GM12878 (cell line): ENCODE results near the gene EIF4ENIF1. TPM values are rescaled to one million over a fixed set of nuclear protein-coding genes. Genes with fewer than 3 reads are reported as not detected.

Experiments used
- ATAC-seq: fragments of 200-7000 bp; cut with Tn5 transposase; 3 replicates; pipeline ENCODE4 v1.9.1; 2020; ENCODE audit warnings: mild to moderate bottlenecking, moderate library complexity
- Bru-seq: library from RNA; stranded (reverse); fragments of 400-500 nt; gene quantifications from one replicate; lab custom pipeline; 2021; lab: Mats Ljungman, UMichigan
- BruChase-seq, 2 experiments: library from RNA; stranded (reverse); fragments of 400-500 nt; gene quantifications; one replicate each; lab custom pipeline; 2021; lab: Mats Ljungman, UMichigan
- BruUV-seq: library from RNA; stranded (reverse); fragments of 400-500 nt; replicated peaks from 2 replicates; lab custom pipeline; 2021; lab: Mats Ljungman, UMichigan
- CTCF ChIA-PET: fragments of 300-600 bp; sonication (Branson Sonifier 250); formaldehyde crosslinking; extraction: SDS; loops from one replicate; lab custom pipeline; 2021; ENCODE audit warnings: inconsistent platforms; lab: Yijun Ruan, JAX
- POLR2A ChIA-PET: fragments of 350-600 bp; formaldehyde crosslinking; extraction: SDS; loops from one replicate; lab custom pipeline; 2021; ENCODE audit warnings: inconsistent platforms; lab: Charles Lee
- RAD21 ChIA-PET: fragments of 300-600 bp; sonication (Branson Sonifier 250); formaldehyde crosslinking; loops from one replicate; lab custom pipeline; 2023; ENCODE audit warnings: antibody characterized with exemption; ENCODE audit not compliant: unreplicated experiment; lab: Charles Lee
- SMC1A ChIA-PET: fragments of 300-600 bp; sonication (Branson Sonifier 250); formaldehyde crosslinking; loops from one replicate; lab custom pipeline; 2023; ENCODE audit not compliant: unreplicated experiment, uncharacterized antibody; lab: Charles Lee
- DNase-seq: peaks from one replicate; pipeline ENCODE4 v3.0.0-alpha.2; 2011; ENCODE audit warnings: low read depth, low spot score
- FAIRE-seq: peaks from 3 replicates; lab custom pipeline; 2011; peaks lifted over from hg19 to GRCh38; lab: Jason Lieb, UNC
- H2AFZ ChIP-seq: 2 replicates; pipeline ENCODE4 v1.6.0; 2011; ENCODE audit warnings: low read depth, low read length, control low read depth; ENCODE audit not compliant: control insufficient read depth
- H3K27ac ChIP-seq: 2 replicates; pipeline ENCODE4 v1.5.1; 2011; ENCODE audit warnings: control low read depth; ENCODE audit not compliant: control insufficient read depth, insufficient read depth
- H3K27me3 ChIP-seq, 2 experiments: replicated peaks in 1 of 2; 2 replicates each; pipeline versions ENCODE4 v1.6.0 to v1.6.1; 2011; ENCODE audit warnings: low read length in 1 of 2; ENCODE audit not compliant: control insufficient read depth in 2 of 2, insufficient read depth in 2 of 2
- H3K36me3 ChIP-seq, 2 experiments: 2 replicates each; pipeline ENCODE4 v1.5.1; 2011; ENCODE audit warnings: low read length in 1 of 2; ENCODE audit not compliant: control insufficient read depth in 2 of 2, insufficient read depth in 2 of 2
- H3K4me1 ChIP-seq: 2 replicates; pipeline ENCODE4 v1.6.1; 2011; ENCODE audit warnings: mild to moderate bottlenecking, low read length, moderate library complexity, mixed read lengths; ENCODE audit not compliant: control insufficient read depth, insufficient read depth
- H3K4me2 ChIP-seq: 2 replicates; pipeline ENCODE4 v1.6.0; 2011; ENCODE audit warnings: control low read depth; ENCODE audit not compliant: control insufficient read depth, insufficient read depth
- H3K4me3 ChIP-seq: fragments of 200-600 bp; sonication (generic); 2 replicates; pipeline ENCODE4 v1.5.1; 2016
- H3K79me2 ChIP-seq: 2 replicates; pipeline ENCODE4 v1.6.0; 2011; ENCODE audit warnings: low read length; ENCODE audit not compliant: control insufficient read depth, insufficient read depth
- H3K9ac ChIP-seq: 2 replicates; pipeline ENCODE4 v1.8.0; 2011; ENCODE audit warnings: low read length, control low read depth, mixed read lengths; ENCODE audit not compliant: control insufficient read depth, insufficient read depth
- H3K9me3 ChIP-seq: replicated peaks from 3 replicates; pipeline ENCODE4 v1.5.1; 2011; ENCODE audit warnings: mild to moderate bottlenecking, low read length; ENCODE audit not compliant: control insufficient read depth, insufficient read depth
- H4K20me1 ChIP-seq: 2 replicates; pipeline ENCODE4 v1.6.0; 2011; ENCODE audit not compliant: control insufficient read depth, insufficient read depth
- ATF3 ChIP-seq: IDR thresholded peaks from 2 replicates; pipeline ENCODE4 v1.6.1; 2011; ENCODE audit warnings: low read depth, mild to moderate bottlenecking, low read length, moderate library complexity, borderline replicate concordance; ENCODE audit errors: extremely low read depth
- FOXK2 ChIP-seq: fragments of 450-650 bp; IDR thresholded peaks from 2 replicates; pipeline ENCODE4 v1.6.1; 2017; ENCODE audit warnings: mild to moderate bottlenecking, moderate library complexity
- HSF1 ChIP-seq: fragments of 150-350 bp; IDR thresholded peaks from 2 replicates; pipeline ENCODE4 v1.6.1; 2014; ENCODE audit warnings: mild to moderate bottlenecking, low read depth, low read length
- NKRF ChIP-seq: fragments of 450-650 bp; conservative IDR thresholded peaks from 2 replicates; pipeline ENCODE4 v1.6.1; 2017; ENCODE audit warnings: mild to moderate bottlenecking, moderate library complexity
- PKNOX1 ChIP-seq: fragments of 450-650 bp; IDR thresholded peaks from 2 replicates; pipeline ENCODE4 v1.6.1; 2016; ENCODE audit warnings: mild to moderate bottlenecking
- RBBP5 ChIP-seq: fragments of 200-600 bp; sonication (generic); conservative IDR thresholded peaks from 2 replicates; pipeline ENCODE4 v1.6.1; 2016
- SUZ12 ChIP-seq: fragments of 200-600 bp; sonication (generic); IDR thresholded peaks from one replicate; pipeline ENCODE4 v1.6.1; 2018; ENCODE audit warnings: antibody characterized with exemption, mild to moderate bottlenecking; ENCODE audit not compliant: unreplicated experiment
- TCF12 ChIP-seq: IDR thresholded peaks from 2 replicates; pipeline ENCODE4 v1.6.1; 2011; ENCODE audit warnings: low read depth, mild to moderate bottlenecking, low read length
- USF2 ChIP-seq: IDR thresholded peaks from 2 replicates; pipeline ENCODE4 v1.6.1; 2011; ENCODE audit warnings: low read depth, low read length, improper control_type of control experiment, borderline replicate concordance
- ZNF24 ChIP-seq: fragments of 450-650 bp; IDR thresholded peaks from 2 replicates; pipeline ENCODE4 v1.6.1; 2017; ENCODE audit warnings: antibody characterized with exemption, mild to moderate bottlenecking
- ZSCAN29 ChIP-seq: fragments of 450-650 bp; IDR thresholded peaks from 2 replicates; pipeline ENCODE4 v1.6.1; 2017; ENCODE audit warnings: mild to moderate bottlenecking, moderate library complexity
- WGBS: methylation state at CpG from one replicate; pipeline ENCODE4 v1.1.6; 2016; ENCODE audit warnings: low lambda C conversion rate; ENCODE audit not compliant: insufficient replicate concordance, insufficient coverage; ENCODE audit errors: missing lambda C conversion rate; 5-methylcytosine and 5-hydroxymethylcytosine counted together
- in situ Hi-C: fragments of 300-500 bp; cut with MboI; formaldehyde crosslinking; loops from 9 replicates; pipeline ENCODE4 v1.14.3; 2018; ENCODE audit warnings: mixed read lengths
- intact Hi-C: fragments of 100-400 bp; cut with micrococcal nuclease; formaldehyde crosslinking; loops from one replicate; pipeline ENCODE4 v1.14.2; 2022; ENCODE audit not compliant: unreplicated experiment
- long read RNA-seq, 2 experiments: library from polyadenylated mRNA; unstranded; transcript quantifications; one replicate each; pipeline ENCODE4 v2.0.0, GENCODE V29; 2019 to 2020
- polyA minus RNA-seq, 3 experiments: library from RNA; depleted of rRNA, polyadenylated mRNA; stranded (reverse); fragments of >200 nt; gene quantifications; 2 replicates each; pipeline ENCODE4 v1.2.3, GENCODE V29; 2011
- polyA plus RNA-seq, 11 experiments: library from polyadenylated mRNA; depleted of rRNA in 4 of 11; unstranded in 6 of 11; stranded (reverse) in 5 of 11; fragments of >200 nt; fragmentation: Nextera tagmentation in 4 of 11; fragmentation: Illumina TruSeq in 1 of 11; extraction: Ambion mirVana in 4 of 11; extraction: Trizol in 1 of 11; gene quantifications; 1 replicate in 1 of 11; 2 replicates in 10 of 11; pipeline versions ENCODE4 v1.2.1 to v1.2.3, GENCODE V29; 2011 to 2016; ENCODE audit warnings: inconsistent platforms in 2 of 11, missing spikeins in 2 of 11, low read depth in 1 of 11
- total RNA-seq, 4 experiments: library from RNA; depleted of rRNA in 3 of 4; stranded (reverse); fragments of >200 nt in 3 of 4; fragmentation: Illumina TruSeq in 1 of 4; extraction: Trizol in 1 of 4; gene quantifications; 2 replicates each; pipeline versions ENCODE4 v1.2.1 to v1.2.3, GENCODE V29; 2013 to 2021

The EIF4ENIF1 gene
- 48.6 and 60.5 TPM in 2 replicates for total RNA-seq (2013; cell fraction: nucleolus; rRNA removed)
- total RNA-seq (2014; rRNA removed): 16.6 and 22.1 TPM in 2 replicates
- total RNA-seq (2014; rRNA removed; fragmentation: Illumina TruSeq; extraction: Trizol): 23.2 and 24.9 TPM in 2 replicates
- total RNA-seq (2021): 36.5 and 37.7 TPM in 2 replicates
- polyA plus RNA-seq (2011; ENCODE audit: low read depth): 13.3 TPM
- 32.7 and 39.6 TPM in 2 replicates for polyA plus RNA-seq (2011; rRNA removed)
- 28.7 and 56.7 TPM in 2 replicates for polyA plus RNA-seq (2011; cell fraction: cytosol; rRNA removed)
- 57.7 and 75.9 TPM in 2 replicates for polyA plus RNA-seq (2011; cell fraction: nucleus; rRNA removed)
- 22.8 and 23.5 TPM in 2 replicates for polyA plus RNA-seq (2012)
- polyA plus RNA-seq (2014; fragmentation: Illumina TruSeq; extraction: Trizol): 43.7 and 77.9 TPM in 2 replicates
- polyA plus RNA-seq (2014; fragmentation: Nextera tagmentation; extraction: Ambion mirVana): 1 to 10 TPM; 4.4 to 7.4 TPM
- polyA plus RNA-seq (2014; rRNA removed): 21.8 and 30.6 TPM in 2 replicates
- polyA plus RNA-seq (2016; fragmentation: Nextera tagmentation; extraction: Ambion mirVana): 10 to 100 TPM; 19.3 to 25.6 TPM
- polyA minus RNA-seq (2011; rRNA and poly(A)+ RNA removed): 48.3 and 57.3 TPM in 2 replicates
- 16.5 and 17.2 TPM in 2 replicates for polyA minus RNA-seq (2011; cell fraction: cytosol; rRNA and poly(A)+ RNA removed)
- 24.3 and 43.1 TPM in 2 replicates for polyA minus RNA-seq (2011; cell fraction: nucleus; rRNA and poly(A)+ RNA removed)
- Bru-seq, nascent RNA: percentile 79 among the genes with signal in this experiment
- percentile 80 among the genes with signal in this experiment for BruChase-seq, experiment 1, labeled RNA remaining after a 6-hour chase
- percentile 79 among the genes with signal in this experiment for BruChase-seq, experiment 2, labeled RNA remaining after a 2-hour chase
- long read RNA-seq, experiment 1, partial matches to known transcripts: 3 of 5 reads
- long read RNA-seq, experiment 1, other reads (novel, unspliced or antisense): 2 of 5 reads
- long read RNA-seq, experiment 2, partial matches to known transcripts: 18 of 30 reads
- long read RNA-seq, experiment 2, other reads (novel, unspliced or antisense): 12 of 30 reads

GRCh38 chr22:31489632-31490495 is at the start of gene EIF4ENIF1:
Gene EIF4ENIF1, minus strand, starts transcription at chr22:31489842. Its CDS starts 1,124 bp downstream, at chr22:31488718.
- in situ Hi-C loops: loop anchor here (5.0 kb wide), 1 partner anchor 147 kb away; no protein-coding TSS in a partner anchor
- FAIRE-seq (no peak), ATAC-seq (peak; percentile 68), DNase-seq (no peak)
- peak within 1 kb of the TSS; percentile 88 for H3K4me3 ChIP-seq
- peak within 1 kb of the TSS; percentile 98 for H3K9ac ChIP-seq
- H3K4me2 ChIP-seq: peak within 1 kb of the TSS; percentile 86
- H3K4me1 ChIP-seq: peaks cover 35% of the 10 kb centered on the region
- peak within 1 kb of the TSS; percentile 99 for H3K27ac ChIP-seq
- no peaks in the 10 kb centered on the region for H3K27me3 ChIP-seq
- H4K20me1 ChIP-seq: no peaks in the 10 kb centered on the region
- no TSS peak for BruUV-seq
- under 1% methylated on average over 63 of the region's 100 CpGs for WGBS
- ChIA-PET POLR2A (interaction anchor here (0.9 to 8.9 kb wide), 8 partner anchors 10 to 143 kb away, joined by 3 to 82 read pairs (median 4); partner anchors contain the start of genes DRG1 and PATZ1), RAD21 (interaction anchor here (1.1 to 2.2 kb wide), 2 partner anchors 47 kb away, joined by 3 to 15 read pairs; no protein-coding TSS in a partner anchor), CTCF (interaction anchor here (0.6 to 2.7 kb wide), 5 partner anchors 38 to 143 kb away, joined by 3 to 13 read pairs (median 8); no protein-coding TSS in a partner anchor), SMC1A (interaction anchor here (0.6 to 3.4 kb wide), 10 partner anchors 12 to 147 kb away, joined by 3 to 26 read pairs (median 6); no protein-coding TSS in a partner anchor)
- H3K9me3 ChIP-seq: no peaks in the 10 kb centered on the region
- intact Hi-C loops: no loop called here
- H3K36me3 ChIP-seq: peaks cover 0 to 15% of the 10 kb centered on the region in 2 experiments; a peak in 2 of 4 replicates
- H3K79me2 ChIP-seq: peaks cover 53% of the 10 kb centered on the region
- H2AFZ ChIP-seq: peak within 1 kb of the TSS; percentile 68
- TF ChIP-seq ZSCAN29 (peak; percentile 65; the same call in 1 of the 2 replicates), TCF12 (no peak), SUZ12 (no peak), RBBP5 (no peak), HSF1 (no peak), PKNOX1 (no peak), USF2 (no peak), FOXK2 (no peak), ZNF24 (no peak), ATF3 (no peak), NKRF (peak; percentile 85; the same call in 1 of the 2 replicates)
